GM18519 (cell line): ENCODE data around the gene AMH.
"Not testable (repeated sequence)": the region's sequence is repeated elsewhere in the genome, so short reads cannot be mapped to it uniquely, and the experiment has no call there.

Experiments used
- ATAC-seq: cut with Tn5 transposase; IDR thresholded peaks from one replicate; pipeline ENCODE4 v1.9.1; 2021; ENCODE audit warnings: mild to moderate bottlenecking, moderate library complexity; ENCODE audit not compliant: unreplicated experiment, low FRiP score

The AMH gene

GRCh38 chr19:2249010-2249866 lies at the start of gene AMH:
TSS of gene AMH (plus strand) at chr19:2249323. CDS start at chr19:2249333, 10 bp downstream.
- no peak for ATAC-seq

- no peak for ATAC-seq
Measured at GRCh38 chr19:2199861-2200623, 49.1 kb upstream of the AMH start.

- not testable (repeated sequence) for ATAC-seq
Measured at GRCh38 chr19:2200624-2201294, 48.4 kb upstream of the AMH start.

- no peak for ATAC-seq
Measured at GRCh38 chr19:2201473-2202148, 47.5 kb upstream of the AMH start.

- ATAC-seq = no peak
Measured at GRCh38 chr19:2202366-2202765, 46.8 kb upstream of the AMH start.

- ATAC-seq = no peak
Measured at GRCh38 chr19:2207008-2207407, 42.1 kb upstream of the AMH start.

GRCh38 chr19:2207991-2208860 lies 40.9 kb upstream of the AMH start:
- ATAC-seq = no peak

GRCh38 chr19:2208975-2209374 lies 40.1 kb upstream of the AMH start:
- no peak for ATAC-seq

- no peak for ATAC-seq
Measured at GRCh38 chr19:2209408-2209807, 39.7 kb upstream of the AMH start.

GRCh38 chr19:2210206-2210605 lies 38.9 kb upstream of the AMH start:
- no peak for ATAC-seq

GRCh38 chr19:2210987-2211740 lies 38.0 kb upstream of the AMH start:
- ATAC-seq = no peak

GRCh38 chr19:2212861-2213711 lies 36.0 kb upstream of the AMH start:
- ATAC-seq = no peak

- no peak for ATAC-seq
Measured at GRCh38 chr19:2213799-2214198, 35.3 kb upstream of the AMH start.

- ATAC-seq = no peak
Measured at GRCh38 chr19:2214251-2214650, 34.9 kb upstream of the AMH start.

GRCh38 chr19:2215281-2215751 lies 33.8 kb upstream of the AMH start:
- ATAC-seq = no peak

GRCh38 chr19:2216361-2217225 lies 32.5 kb upstream of the AMH start:
- ATAC-seq = no peak

- ATAC-seq = no peak
Measured at GRCh38 chr19:2217591-2217990, 31.5 kb upstream of the AMH start.
